AG10803 (cell line): ENCODE results near the gene GPC5.

Source experiments
- DNase-seq: peaks from one replicate; pipeline ENCODE4 v3.0.0; 2010; ENCODE audit warnings: low read depth
- H3K4me3 ChIP-seq: 2 replicates; pipeline ENCODE4 v1.5.1; 2011; ENCODE audit warnings: mild to moderate bottlenecking, low read length, control low read depth
- TF ChIP-seq, protein P1 (sequence below): conservative IDR thresholded peaks from 2 replicates; pipeline ENCODE4 v1.5.1; 2011; ENCODE audit warnings: mild to moderate bottlenecking, low read length, control low read depth, inconsistent platforms

Gene GPC5

GRCh38 chr13:91965511-91965910 is 567.1 kb downstream of the GPC5 start:
- no peak overlapping the region for H3K4me3 ChIP-seq
- no peak for DNase-seq
- TF ChIP-seq, protein P1, sequence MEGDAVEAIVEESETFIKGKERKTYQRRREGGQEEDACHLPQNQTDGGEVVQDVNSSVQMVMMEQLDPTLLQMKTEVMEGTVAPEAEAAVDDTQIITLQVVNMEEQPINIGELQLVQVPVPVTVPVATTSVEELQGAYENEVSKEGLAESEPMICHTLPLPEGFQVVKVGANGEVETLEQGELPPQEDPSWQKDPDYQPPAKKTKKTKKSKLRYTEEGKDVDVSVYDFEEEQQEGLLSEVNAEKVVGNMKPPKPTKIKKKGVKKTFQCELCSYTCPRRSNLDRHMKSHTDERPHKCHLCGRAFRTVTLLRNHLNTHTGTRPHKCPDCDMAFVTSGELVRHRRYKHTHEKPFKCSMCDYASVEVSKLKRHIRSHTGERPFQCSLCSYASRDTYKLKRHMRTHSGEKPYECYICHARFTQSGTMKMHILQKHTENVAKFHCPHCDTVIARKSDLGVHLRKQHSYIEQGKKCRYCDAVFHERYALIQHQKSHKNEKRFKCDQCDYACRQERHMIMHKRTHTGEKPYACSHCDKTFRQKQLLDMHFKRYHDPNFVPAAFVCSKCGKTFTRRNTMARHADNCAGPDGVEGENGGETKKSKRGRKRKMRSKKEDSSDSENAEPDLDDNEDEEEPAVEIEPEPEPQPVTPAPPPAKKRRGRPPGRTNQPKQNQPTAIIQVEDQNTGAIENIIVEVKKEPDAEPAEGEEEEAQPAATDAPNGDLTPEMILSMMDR = no peak

- no peak overlapping the region for H3K4me3 ChIP-seq
- TF ChIP-seq, protein P1 = no peak
- DNase-seq = no peak
Observed at GRCh38 chr13:91978571-91978970, 580.1 kb downstream of the GPC5 start.

DNA sequence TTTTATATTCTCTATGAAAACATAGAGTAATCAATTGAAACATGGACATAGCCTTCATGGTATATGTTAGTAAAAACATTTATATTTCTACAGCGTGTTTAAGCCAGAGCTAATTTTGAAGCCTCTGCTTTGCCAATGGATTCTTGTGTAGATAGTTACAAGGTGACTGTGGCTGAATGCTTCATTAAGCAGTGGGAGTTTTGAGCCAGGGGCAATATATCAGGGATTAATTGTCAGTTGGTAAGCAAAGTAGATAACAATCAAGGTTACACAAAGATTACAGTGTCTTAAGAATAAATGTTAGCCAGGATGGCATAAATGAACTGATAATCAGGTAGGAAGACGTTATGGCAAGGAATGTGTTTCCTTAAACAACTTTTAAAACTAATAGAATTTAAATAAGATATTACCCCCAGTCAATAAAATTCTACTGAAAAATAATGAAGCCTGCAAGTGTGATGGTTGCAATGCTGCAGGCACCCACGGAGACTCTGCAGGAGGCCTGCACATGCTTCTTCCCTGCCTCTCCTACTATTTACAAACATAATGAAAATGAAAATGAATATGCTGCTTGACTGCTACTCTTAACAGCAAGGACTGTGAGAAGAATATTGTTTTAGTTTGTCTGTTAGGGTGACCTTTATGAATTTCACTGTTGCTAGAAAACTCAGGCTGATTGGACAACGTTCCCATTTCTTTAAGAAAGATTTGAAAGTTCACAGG is 588.5 kb downstream of the GPC5 start:
- TF ChIP-seq, protein P1 = no peak
- DNase-seq = no peak
- no peak overlapping the region for H3K4me3 ChIP-seq

- H3K4me3 ChIP-seq = no peak overlapping the region
- DNase-seq = no peak
- TF ChIP-seq, protein P1 = no peak
Observed at GRCh38 chr13:91988331-91988730, 589.9 kb downstream of the GPC5 start.

DNA sequence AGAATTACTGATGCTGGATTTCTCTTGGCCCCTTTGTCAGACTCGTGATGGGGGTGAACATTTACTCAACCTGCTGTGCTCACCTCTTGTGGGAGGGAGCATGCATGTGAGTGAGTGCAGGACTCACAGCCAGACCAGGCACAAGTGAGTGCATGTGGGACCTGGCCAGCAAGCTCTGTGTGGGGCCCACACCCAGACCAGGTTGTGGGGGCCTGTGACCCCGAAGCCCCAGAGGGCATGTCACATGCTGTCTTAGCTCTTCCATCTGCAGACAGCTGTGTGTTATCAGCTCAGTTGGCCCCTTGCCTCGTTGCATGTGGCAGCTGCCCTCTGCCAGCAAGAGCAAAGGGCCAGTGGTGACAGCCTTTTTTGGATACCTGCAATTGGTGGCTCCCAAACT is 614.4 kb downstream of the GPC5 start:
- TF ChIP-seq, protein P1 = no peak
- H3K4me3 ChIP-seq = no peak overlapping the region
- no peak for DNase-seq

- TF ChIP-seq, protein P1 = no peak
- DNase-seq = no peak
- no peak overlapping the region for H3K4me3 ChIP-seq
Observed at GRCh38 chr13:92017737-92018136, 619.3 kb downstream of the GPC5 start.

DNA sequence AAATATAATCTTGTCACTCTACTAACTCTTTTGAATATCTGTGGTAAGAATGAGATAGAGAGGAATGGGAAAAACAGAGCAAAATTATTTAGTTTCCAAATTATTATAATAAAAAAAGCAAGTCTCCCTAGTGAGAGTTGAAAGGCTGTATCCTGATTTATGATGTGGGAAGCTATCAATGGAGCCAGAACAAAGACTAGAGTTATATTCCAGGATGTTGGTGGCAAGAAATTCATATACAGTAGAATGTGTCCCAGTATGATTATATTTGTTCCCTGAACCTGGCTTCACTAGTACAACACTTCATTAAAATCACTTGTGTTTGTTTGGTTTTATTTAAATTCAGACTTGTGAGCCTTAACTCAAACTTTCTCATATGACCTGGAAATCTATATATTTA is 630.3 kb downstream of the GPC5 start:
- H3K4me3 ChIP-seq = no peak overlapping the region
- DNase-seq = no peak
- TF ChIP-seq, protein P1 = no peak
